ENCODE results near the gene STUM.

DNA sequence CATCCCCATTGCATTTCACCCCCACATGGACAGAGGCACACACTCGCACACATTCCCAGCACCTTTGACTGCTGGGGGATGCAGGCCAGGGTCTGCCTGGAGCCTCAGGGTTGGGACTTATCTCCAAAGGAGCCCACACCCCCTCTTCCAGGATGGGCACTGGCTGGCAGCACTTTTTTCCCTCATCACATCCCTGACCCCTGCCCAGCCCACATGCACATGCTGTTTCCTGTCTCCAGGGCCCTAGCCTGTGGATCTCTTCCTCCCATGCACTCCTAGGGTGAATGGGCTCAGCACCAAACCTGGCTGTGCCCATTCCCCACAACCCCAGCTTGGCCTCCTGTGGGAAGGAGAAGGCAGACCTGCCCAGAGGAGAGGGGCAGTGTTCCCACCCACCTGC, 59.3 kb downstream of the STUM start:
- TF ChIP-seq POLR2AphosphoS5 (IDR thresholded peaks at IDR 0.05; ENCODE audit: borderline replicate concordance, low read depth, low read length) (no peak), EZH2 (IDR thresholded peaks at IDR 0.05) (no peak)
